Central memory CD4-positive, alpha-beta T cell (primary cell): ENCODE results near the gene DNMT1.
A peak's percentile ranks its signal among the peaks of the same experiment; 100 is the strongest.
"Not testable (repeated sequence)": the region's sequence is repeated elsewhere in the genome, so short reads cannot be mapped to it uniquely, and the experiment has no call there.

ENCODE experiments used
- DNase-seq: peaks from one replicate; pipeline ENCODE4 v3.0.0; 2022

DNMT1 gene

DNA sequence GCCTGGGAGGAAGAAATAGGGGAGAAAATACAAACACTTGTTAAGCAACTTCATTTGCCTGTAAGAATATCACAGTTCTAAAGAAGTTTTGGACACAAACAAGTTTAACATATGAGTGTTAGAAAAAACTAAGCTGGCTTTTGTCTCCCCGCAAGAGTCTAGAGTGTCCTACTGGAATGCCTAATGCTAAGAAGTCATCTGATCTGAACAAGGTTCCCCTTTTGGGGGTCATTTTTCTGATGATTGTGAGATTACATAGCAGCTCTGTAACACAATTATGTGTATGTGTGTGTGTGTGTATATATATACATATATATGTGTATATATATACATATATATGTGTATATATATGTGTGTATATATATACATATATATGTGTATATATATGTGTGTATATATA is 12.7 kb downstream of the DNMT1 start:
- DNase-seq, result no peak

DNA sequence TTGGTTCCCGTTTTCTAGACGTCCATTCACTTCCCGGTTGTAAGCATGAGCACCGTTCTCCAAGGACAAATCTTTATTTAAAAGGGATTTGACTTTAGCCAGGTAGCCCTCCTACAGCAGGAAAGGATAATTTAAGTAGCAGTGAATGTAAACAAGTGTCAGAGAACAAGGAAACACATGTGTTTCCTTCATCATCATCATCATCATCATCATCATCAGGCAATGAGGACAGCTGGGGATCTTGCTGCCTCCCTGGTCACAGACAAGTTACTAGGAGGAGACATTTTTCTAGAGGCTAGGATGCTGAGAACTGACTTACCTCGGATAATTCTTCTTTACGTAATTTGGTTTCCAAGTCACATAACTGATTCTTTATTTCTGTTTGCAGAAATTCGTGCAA is 14.3 kb downstream of the DNMT1 start:
- DNase-seq, result no peak

DNA sequence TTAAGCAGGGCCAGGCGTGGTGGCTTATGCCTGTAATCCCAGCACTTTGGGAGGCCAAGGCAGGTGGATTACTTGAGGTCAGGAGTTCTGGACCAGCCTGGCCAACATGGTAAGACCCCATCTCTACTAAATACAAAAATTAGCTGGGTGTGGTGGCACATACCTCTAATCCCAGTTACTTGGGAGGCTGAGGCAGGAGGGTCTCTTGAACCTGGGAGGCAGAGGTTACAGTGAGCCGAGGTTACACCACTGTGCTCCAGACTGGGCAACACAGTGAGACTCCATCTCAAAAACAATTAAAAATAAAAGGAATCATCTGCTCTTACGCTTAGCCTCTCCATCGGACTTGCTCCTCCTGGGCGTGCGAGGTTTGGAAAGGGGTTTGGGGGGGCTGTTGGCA is 14.7 kb downstream of the DNMT1 start:
- not testable (repeated sequence) for DNase-seq

GRCh38 chr19:10173527-10173926 is 21.2 kb downstream of the DNMT1 start:
- no peak for DNase-seq

GRCh38 chr19:10168386-10168948 is 26.3 kb downstream of the DNMT1 start:
- no peak for DNase-seq

DNA sequence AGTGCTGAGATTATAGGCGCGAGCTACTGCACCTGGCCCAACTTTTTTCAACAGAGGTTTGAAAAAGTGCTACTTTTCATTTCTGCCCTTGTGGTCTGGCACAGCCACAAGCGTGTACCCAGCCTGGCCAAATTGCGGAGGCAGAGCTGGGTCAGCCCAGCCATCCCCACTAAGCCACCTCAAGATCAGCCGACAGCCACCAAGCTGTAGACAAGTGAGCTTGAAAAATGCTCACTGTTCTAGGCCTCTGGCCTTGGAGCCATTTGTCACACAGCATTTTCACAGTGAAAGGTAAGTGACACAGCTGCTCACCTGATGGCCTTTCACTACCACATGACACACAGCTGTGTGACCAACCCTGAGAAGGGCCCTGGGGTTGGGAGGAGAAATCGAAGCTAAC is 27.3 kb downstream of the DNMT1 start:
- no peak for DNase-seq

GRCh38 chr19:10166501-10166900 is 28.3 kb downstream of the DNMT1 start:
- DNase-seq, result not testable (repeated sequence)

DNA sequence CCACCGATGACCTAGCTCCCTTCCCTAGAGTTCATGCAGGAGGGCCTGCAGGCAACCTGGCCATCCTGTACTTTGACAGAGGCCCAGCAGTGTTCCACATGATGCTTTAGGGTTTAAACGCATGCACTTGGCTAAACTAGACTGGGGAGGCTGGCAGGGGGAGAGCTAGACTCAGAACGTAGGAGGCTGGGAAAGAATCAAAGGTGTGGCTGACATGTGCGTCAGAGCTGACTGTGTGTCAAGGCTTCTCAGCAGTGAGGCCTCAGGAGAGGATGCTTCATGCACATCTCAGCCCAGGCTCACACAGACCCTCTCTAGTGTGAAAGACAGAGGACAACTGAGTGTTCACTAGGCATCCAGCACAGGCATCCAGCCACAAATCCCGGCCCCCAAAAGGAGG is 28.7 kb downstream of the DNMT1 start:
- no peak for DNase-seq

- no peak for DNase-seq
These were observed 31.2 kb downstream of the DNMT1 start for GRCh38 chr19:10163536-10163935.

- no peak for DNase-seq
These were observed 35.1 kb downstream of the DNMT1 start for GRCh38 chr19:10159610-10160009.

DNA sequence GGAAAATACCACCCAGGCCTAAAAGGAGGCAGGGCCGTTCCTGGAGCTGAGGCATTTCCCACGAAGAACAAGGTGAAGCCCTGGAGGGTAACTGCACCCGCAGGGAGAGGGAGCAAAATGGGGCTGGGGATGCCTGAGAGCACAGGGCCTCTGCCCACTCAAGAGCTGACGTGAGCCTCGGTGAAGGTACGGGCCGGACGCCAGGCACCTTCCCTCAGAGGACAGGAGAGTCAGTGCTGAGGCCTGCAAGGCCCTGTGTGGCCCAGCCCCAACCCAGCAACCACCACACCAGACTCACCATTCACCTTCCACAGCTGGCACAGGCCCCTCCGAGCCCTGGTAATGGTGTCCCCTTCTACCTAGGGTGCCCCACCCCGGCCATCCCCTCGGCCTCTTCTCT is 36.3 kb downstream of the DNMT1 start:
- no peak for DNase-seq

DNA sequence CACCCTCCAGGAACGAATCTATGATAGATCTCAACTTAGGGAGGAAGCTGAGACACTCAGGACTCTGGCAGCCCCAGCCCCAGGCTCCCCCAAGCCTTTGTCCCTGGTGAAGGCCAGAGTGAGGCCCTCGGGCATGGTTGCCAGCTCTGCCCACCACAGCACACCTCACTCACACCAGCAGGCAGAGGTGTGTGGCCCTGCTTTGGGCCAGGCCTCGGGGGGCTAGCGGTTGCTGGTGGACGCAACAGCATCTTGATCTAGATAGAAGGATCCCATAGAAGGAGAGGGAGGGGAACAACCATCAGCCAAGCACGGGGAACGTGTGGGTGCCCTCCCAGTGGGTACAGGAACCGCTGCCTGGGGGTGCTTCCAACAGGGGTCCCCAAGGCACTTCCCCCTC is 36.7 kb downstream of the DNMT1 start:
- no peak for DNase-seq

- DNase-seq, result no peak
These were observed 38.9 kb downstream of the DNMT1 start for GRCh38 chr19:10155839-10156238.

DNA sequence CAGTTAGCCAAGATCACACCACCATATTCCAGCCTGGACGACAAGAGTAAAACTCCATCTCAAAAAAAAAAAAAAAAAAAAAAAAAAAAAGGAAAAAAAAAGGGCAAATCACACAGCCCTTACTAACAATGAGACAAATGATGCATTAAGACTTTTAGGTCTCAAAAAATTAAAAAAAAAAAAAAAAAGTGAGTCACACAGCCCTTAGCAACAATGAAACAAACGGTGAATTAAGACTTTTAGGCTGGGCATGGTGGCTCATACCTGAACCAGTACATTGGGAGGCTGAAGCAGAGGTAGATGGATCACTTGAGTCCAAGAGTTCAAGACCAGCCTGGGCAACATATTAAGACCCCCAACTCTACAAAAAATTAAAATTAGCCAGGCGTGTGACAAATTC is 42.7 kb downstream of the DNMT1 start:
- no peak for DNase-seq

- DNase-seq, result no peak
These were observed 43.2 kb downstream of the DNMT1 start for GRCh38 chr19:10151521-10151920.

DNA sequence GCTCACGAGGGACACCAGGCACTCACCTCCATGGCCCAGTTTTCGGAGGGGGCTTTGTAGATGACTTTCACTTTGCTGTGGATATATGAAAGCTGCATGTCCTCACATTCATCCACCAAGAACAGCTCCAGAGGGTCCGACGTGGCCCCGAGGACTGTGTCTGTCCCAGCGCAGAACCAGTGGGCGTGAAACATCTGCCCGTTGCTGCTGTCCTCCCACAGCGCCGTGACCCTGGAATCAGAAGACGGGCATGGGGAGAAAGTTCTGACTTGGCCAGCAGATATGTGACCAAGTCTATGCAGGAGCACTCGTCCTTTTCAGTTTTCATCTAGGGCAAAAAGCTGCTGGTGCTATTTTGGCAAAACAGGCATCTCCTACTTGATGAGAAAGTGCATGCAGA is 45.3 kb downstream of the DNMT1 start:
- DNase-seq, result no peak

DNA sequence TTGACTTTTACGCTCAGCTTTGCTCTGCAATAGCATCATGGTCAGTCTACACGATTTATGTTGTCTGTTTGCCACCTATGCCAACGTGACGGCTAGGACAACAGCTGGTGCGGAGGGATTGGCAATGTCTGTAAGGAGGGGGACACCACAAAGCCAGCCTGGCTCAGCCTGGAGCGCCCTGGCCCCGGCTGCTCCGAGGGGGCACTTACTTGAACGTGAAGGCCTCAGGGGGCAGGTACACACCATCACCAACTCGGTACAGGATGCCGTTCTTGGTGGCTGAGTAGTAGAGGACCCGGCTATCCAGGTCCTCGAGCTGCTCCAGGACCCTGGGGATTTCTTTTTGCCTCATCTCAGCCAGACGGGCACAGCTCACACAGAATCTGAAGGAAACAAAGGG is 48.6 kb downstream of the DNMT1 start:
- DNase-seq, result no peak

- DNase-seq, result no peak
These were observed 49.7 kb downstream of the DNMT1 start for GRCh38 chr19:10145031-10145430.

- no peak for DNase-seq
These were observed 50.4 kb downstream of the DNMT1 start for GRCh38 chr19:10144361-10144760.

DNA sequence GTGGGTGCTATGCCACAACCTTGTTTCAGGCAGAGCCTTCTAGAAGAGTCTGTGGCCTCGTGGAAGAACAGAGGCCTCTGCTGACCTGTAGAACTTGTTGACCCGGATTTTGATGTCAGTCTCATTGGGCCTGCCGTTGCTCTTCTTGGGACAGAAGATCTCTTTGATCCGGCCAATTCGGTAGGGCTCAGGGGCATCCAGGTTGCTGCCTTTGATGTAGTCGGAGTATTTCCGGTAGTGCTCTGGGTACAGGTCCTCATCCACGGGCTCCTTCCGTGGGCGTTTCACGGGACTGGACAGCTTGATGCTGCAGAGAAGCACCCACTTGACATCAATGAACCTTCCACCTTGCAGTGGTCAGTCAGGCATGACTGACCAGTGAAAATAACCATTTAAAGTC is 51.1 kb downstream of the DNMT1 start:
- DNase-seq, result peak; percentile 14

DNA sequence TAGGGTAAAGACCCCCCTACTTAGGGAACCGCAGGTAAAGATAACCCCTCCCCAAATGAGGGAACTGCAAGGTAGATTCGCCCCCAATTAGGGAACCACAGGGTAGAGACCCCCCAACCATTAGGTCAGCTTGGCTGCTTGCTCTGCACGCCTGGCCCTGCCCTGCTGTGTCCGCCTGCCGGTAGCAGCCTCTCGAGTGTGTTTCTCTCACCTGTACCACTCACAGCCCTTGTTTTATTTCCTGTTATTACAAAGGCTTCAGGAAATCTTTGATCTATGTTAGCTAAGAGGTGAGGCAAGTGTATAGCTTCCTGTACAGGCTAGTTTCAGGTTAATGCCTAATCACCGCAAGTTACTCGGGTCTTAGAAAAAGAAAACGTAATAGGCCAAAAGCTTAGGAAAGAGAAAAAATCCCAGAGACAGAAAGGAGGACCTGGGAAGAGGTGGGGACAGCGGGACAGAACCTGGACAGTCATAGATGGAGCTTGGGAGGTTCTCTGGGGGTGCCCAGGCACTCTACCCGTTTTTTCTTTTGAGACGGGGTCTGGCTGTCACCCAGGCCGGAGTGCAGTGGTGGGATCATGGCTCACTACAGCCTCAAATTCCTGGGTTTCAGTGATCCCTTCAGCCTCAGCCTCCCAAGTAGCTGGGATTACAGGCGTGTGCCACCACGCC is 51.9 kb downstream of the DNMT1 start:
- peak; percentile 79 for DNase-seq

DNA sequence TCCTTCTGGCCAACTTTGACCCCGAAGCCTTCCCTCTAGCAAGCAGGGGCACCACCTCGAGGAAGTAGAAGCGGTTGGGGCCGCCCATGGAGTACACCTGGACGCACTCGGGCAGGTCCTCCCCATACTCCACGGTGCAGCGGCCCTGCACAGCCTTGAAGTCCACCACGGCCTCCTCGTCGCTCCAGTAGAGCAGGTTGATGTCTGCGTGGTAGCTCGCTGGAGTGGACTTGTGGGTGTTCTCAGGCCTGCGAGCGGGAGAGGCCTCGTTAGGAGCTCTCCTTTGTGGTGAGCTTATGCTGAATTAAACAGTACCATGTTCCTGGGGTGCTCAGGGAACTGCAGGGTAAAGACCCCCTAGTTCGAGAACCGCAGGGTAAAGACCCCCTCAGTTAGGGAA is 52.8 kb downstream of the DNMT1 start:
- DNase-seq, result no peak

DNA sequence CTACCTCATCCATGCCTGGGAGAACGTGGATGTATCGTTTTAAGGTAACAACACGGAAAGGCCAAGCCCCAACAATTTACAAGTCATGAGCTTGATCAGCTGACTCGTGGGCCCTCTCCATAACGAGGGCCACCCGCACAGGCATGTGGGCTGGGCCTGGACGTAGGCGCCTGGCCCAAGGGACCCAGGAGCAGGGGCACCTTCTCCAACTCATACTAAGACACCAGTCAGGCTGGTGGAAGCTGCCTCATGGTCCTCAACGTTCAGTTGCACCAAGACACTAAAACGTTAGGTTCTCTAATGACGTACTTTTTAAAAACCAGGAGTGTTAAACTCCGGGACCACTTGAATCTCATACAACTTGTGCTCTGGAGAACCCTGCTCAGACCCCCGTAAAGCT is 53.3 kb downstream of the DNMT1 start:
- DNase-seq, result no peak

DNA sequence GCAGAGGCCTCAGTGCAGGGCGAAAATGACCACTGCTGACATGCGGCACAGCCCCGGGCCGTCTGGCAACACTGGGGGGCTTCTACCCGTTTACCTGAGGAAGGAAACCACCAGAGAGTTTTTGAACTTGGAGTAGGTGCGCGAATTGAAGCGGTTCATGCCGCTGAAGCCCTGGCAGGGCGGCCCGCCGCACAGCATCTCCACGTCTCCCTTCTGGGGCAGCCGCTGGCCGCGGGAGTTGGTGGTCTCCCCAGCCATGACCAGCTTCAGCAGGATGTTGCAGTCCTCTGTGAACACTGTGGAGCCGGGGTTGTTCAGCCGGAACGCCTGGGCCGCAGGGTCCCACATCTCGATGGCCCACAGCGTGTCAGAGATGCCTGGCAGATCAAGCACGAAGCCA is 54.8 kb downstream of the DNMT1 start:
- DNase-seq, result no peak
